Activated naive CD4-positive, alpha-beta T cell treated with anti-CD3 and anti-CD28 coated beads, Interleukin-2, amount 10 ng/mL, durations not matched to agents 7 days and 5 days (primary cell): ENCODE data around the gene PTTG1IP.
"Not testable (repeated sequence)": the region's sequence is repeated elsewhere in the genome, so short reads cannot be mapped to it uniquely, and the experiment has no call there.

Source experiments
- CTCF ChIA-PET: fragments of 350-600 bp; sonication (Branson Sonifier 250); formaldehyde crosslinking; loops from one replicate; lab custom pipeline; 2021; ENCODE audit warnings: antibody characterized with exemption; lab: Charles Lee
- DNase-seq: peaks from one replicate; pipeline ENCODE4 v3.0.0-alpha.2; 2020
- H3K27ac Mint-ChIP-seq: one replicate; pipeline ENCODE4 v1.8.0; 2021; ENCODE audit warnings: mild to moderate bottlenecking, moderate library complexity, mixed read lengths
- H3K27me3 Mint-ChIP-seq: one replicate; pipeline ENCODE4 v1.8.0; 2021; ENCODE audit warnings: mild to moderate bottlenecking, mixed read lengths
- H3K36me3 Mint-ChIP-seq: one replicate; pipeline ENCODE4 v1.8.0; 2021; ENCODE audit warnings: mixed read lengths
- H3K4me1 Mint-ChIP-seq: one replicate; pipeline ENCODE4 v1.8.0; 2021; ENCODE audit warnings: mixed read lengths
- H3K4me3 Mint-ChIP-seq: one replicate; pipeline ENCODE4 v1.8.0; 2021; ENCODE audit warnings: mild to moderate bottlenecking, moderate library complexity, mixed read lengths
- H3K9me3 Mint-ChIP-seq: one replicate; pipeline ENCODE4 v1.8.0; 2021; ENCODE audit warnings: mixed read lengths

PTTG1IP gene

DNA sequence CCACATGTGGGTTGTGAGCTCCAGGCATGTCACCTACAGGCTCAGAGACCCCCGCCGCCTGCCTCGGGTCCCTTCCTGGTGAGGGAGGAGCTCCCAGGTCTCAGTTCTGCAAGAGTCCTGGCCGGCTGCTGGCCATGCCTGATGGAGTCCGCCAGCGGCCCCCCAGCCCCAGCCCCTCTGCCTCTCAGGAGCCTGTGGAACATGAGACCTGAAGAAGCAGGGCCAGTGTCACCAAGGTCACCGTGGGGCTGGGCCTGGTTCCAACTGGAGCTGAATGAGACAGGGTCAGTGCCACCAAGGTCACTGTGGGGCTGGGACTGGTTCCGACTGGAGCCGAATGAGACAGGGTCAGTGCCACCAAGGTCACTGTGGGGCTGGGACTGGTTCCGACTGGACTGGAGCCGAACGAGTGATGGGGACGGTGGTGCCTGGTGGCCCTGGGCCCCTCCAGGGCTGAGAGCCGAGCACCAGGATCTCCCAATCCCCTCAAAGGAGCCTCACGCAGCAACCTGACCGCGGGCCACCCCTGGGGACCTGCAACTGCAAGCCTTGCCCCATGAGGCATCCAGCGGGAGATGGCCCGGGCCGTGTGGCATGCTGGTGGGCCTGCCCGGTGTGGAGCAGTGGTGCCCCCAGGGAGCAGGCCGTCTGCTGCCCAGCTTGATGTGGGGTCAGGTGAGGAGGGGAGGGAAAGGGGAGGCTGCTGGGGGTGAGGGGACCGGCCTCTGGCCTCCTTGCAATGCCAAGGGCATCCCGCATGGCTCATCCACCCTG, 14.5 kb upstream of the PTTG1IP start:
- Mint-ChIP-seq H3K27me3 (no peaks in the 10 kb centered on the region), H3K36me3 (peaks cover 33% of the 10 kb centered on the region), H3K4me3 (no peak overlapping the region), H3K27ac (no peak overlapping the region), H3K4me1 (peaks cover 8% of the 10 kb centered on the region), H3K9me3 (no peaks in the 10 kb centered on the region)
- no peak for DNase-seq
- CTCF ChIA-PET, result interaction anchor here (1.1 kb wide), 1 partner anchor 24 kb away, joined by 3 read pairs; no protein-coding TSS in a partner anchor

- H3K4me3 Mint-ChIP-seq, result no peak overlapping the region
- H3K27ac Mint-ChIP-seq, result no peak overlapping the region
- H3K36me3 Mint-ChIP-seq, result peaks cover 29% of the 10 kb centered on the region
- CTCF ChIA-PET, result interaction anchor here (1.1 kb wide), 2 partner anchors 12 to 24 kb away, joined by 3 read pairs; no protein-coding TSS in a partner anchor
- no peaks in the 10 kb centered on the region for H3K9me3 Mint-ChIP-seq
- peaks cover 8% of the 10 kb centered on the region for H3K4me1 Mint-ChIP-seq
- DNase-seq, result no peak
- H3K27me3 Mint-ChIP-seq, result no peaks in the 10 kb centered on the region
Observed at GRCh38 chr21:44887126-44887806, 13.8 kb upstream of the PTTG1IP start.

DNA sequence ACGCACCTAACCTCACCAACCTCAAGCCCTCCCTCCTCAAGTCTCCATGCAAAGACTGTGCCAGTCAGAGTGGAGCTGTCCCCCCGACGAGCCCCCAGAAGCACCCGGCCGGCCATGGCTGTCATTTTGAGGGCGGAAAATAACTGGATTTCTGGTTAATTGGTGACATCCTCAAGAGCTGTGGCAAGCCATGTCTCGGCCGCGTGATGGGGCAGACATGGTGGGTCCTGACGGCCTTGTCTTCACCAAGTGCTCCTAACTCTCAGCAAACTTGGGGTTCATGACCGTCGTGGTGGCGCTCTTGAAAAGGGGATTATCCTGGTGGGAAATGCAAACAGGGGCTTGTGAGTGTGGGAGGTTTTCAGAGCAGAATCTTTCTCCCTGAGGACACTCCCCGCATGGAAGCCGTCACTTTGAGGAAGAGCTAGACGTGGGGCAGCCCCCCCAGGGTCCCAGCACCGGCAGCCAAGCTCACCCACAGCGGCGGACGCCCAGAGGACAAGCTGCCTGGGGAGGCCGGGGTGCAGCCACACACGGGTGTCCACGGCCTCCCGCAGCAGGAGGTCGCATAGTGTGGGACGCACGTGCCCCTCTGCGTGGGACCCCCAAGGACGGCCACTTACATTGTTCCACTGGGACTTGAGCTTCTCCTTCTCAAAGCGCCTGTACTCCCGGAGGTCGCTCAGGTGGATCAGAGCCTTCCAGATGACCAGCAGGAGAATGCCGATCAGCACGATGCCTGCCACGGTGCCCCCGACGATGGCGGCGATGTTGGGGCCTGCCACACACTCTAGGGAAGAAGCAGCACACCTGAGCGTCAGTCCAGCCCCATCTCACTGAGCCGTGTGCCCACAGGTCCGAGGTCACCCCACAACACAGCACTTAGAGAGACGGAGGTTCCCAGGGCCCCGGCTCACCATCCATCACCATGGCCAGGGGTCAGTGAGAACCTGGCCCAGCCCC, 12.9 kb upstream of the PTTG1IP start:
- peaks cover 17% of the 10 kb centered on the region for H3K4me1 Mint-ChIP-seq
- peaks cover 26% of the 10 kb centered on the region for H3K36me3 Mint-ChIP-seq
- CTCF ChIA-PET, result interaction anchor here (1.1 kb wide), 1 partner anchor 11 kb away, joined by 3 read pairs; no protein-coding TSS in a partner anchor
- H3K4me3 Mint-ChIP-seq, result no peak overlapping the region
- no peaks in the 10 kb centered on the region for H3K9me3 Mint-ChIP-seq
- DNase-seq, result no peak
- H3K27ac Mint-ChIP-seq, result no peak overlapping the region
- H3K27me3 Mint-ChIP-seq, result no peaks in the 10 kb centered on the region

- no peaks in the 10 kb centered on the region for H3K9me3 Mint-ChIP-seq
- DNase-seq, result no peak
- CTCF ChIA-PET, result no interaction called here
- no peak overlapping the region for H3K27ac Mint-ChIP-seq
- H3K36me3 Mint-ChIP-seq, result peaks cover 23% of the 10 kb centered on the region
- peaks cover 24% of the 10 kb centered on the region for H3K4me1 Mint-ChIP-seq
- H3K27me3 Mint-ChIP-seq, result no peaks in the 10 kb centered on the region
- no peak overlapping the region for H3K4me3 Mint-ChIP-seq
Observed at GRCh38 chr21:44885615-44886014, 12.1 kb upstream of the PTTG1IP start.

GRCh38 chr21:44884097-44884496, 10.6 kb upstream of the PTTG1IP start:
- peak overlapping the region; percentile 62 for H3K27ac Mint-ChIP-seq
- no peak for DNase-seq
- CTCF ChIA-PET, result interaction anchor here (1.2 kb wide), 2 partner anchors 9 to 83 kb away, joined by 3 to 5 read pairs; partner anchors contain the start of gene UBE2G2
- peaks cover 34% of the 10 kb centered on the region for H3K4me1 Mint-ChIP-seq
- peaks cover 18% of the 10 kb centered on the region for H3K36me3 Mint-ChIP-seq
- H3K9me3 Mint-ChIP-seq, result no peaks in the 10 kb centered on the region
- no peaks in the 10 kb centered on the region for H3K27me3 Mint-ChIP-seq
- H3K4me3 Mint-ChIP-seq, result no peak overlapping the region

GRCh38 chr21:44883250-44883649, 9.8 kb upstream of the PTTG1IP start:
- CTCF ChIA-PET, result interaction anchor here (1.2 kb wide), 2 partner anchors 8 to 82 kb away, joined by 3 to 5 read pairs; partner anchors contain the start of gene UBE2G2
- H3K4me1 Mint-ChIP-seq, result peaks cover 34% of the 10 kb centered on the region
- H3K9me3 Mint-ChIP-seq, result no peaks in the 10 kb centered on the region
- no peak overlapping the region for H3K4me3 Mint-ChIP-seq
- peak overlapping the region; percentile 71 for H3K27ac Mint-ChIP-seq
- H3K36me3 Mint-ChIP-seq, result peaks cover 15% of the 10 kb centered on the region
- H3K27me3 Mint-ChIP-seq, result no peaks in the 10 kb centered on the region
- DNase-seq, result no peak

GRCh38 chr21:44881198-44881872, 7.8 kb upstream of the PTTG1IP start:
- peaks cover 38% of the 10 kb centered on the region for H3K4me1 Mint-ChIP-seq
- peaks cover 5% of the 10 kb centered on the region for H3K36me3 Mint-ChIP-seq
- CTCF ChIA-PET, result interaction anchor here (1.3 to 1.6 kb wide), 3 partner anchors 13 to 80 kb away, joined by 5 to 11 read pairs (median 6); partner anchors contain the start of gene UBE2G2
- no peak for DNase-seq
- no peaks in the 10 kb centered on the region for H3K27me3 Mint-ChIP-seq
- no peak overlapping the region for H3K4me3 Mint-ChIP-seq
- H3K9me3 Mint-ChIP-seq, result no peaks in the 10 kb centered on the region
- peak overlapping the region; percentile 85 for H3K27ac Mint-ChIP-seq

DNA sequence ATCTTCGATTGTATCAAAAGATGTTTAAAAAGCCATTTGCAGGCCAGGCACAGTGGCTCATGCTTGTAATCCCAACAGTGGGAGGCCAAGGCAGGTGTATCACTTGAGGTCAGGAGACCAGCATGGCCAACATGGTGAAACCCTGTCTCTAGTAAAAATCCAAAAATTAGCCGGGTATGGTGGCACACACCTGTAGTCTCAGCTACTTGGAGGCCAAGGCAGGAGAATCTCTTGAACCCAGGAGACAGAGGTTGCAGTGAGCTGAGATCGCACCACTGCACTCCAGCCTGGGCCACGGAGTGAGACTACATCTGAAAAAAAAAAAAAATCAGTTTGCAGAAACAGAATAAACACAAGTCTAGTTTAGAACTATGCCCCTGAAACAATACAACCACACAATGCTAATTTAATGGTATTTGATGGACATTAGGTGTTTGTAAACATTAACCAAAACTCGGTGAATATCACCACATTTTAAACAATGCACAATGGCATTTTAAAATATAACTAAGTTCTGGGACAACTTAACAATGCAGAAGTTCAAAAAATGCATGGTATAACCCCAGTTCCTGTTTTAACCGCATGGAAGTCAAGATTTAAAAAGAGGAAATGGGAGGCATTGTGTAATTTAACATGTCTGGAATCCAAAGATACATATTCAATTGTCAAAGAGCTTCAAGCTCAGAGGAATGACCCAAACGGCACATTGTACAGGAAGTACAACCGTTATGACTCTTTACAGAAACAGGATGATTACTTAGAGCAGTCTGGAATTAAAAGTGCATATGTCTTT, 7.1 kb upstream of the PTTG1IP start:
- H3K36me3 Mint-ChIP-seq, result no peaks in the 10 kb centered on the region
- H3K9me3 Mint-ChIP-seq, result no peaks in the 10 kb centered on the region
- CTCF ChIA-PET, result interaction anchor here (1.3 to 1.6 kb wide), 4 partner anchors 14 to 80 kb away, joined by 3 to 11 read pairs (median 6); partner anchors contain the start of gene UBE2G2
- H3K4me3 Mint-ChIP-seq, result no peak overlapping the region
- no peaks in the 10 kb centered on the region for H3K27me3 Mint-ChIP-seq
- peaks cover 44% of the 10 kb centered on the region for H3K4me1 Mint-ChIP-seq
- H3K27ac Mint-ChIP-seq, result peak overlapping the region; percentile 85
- DNase-seq, result no peak

DNA sequence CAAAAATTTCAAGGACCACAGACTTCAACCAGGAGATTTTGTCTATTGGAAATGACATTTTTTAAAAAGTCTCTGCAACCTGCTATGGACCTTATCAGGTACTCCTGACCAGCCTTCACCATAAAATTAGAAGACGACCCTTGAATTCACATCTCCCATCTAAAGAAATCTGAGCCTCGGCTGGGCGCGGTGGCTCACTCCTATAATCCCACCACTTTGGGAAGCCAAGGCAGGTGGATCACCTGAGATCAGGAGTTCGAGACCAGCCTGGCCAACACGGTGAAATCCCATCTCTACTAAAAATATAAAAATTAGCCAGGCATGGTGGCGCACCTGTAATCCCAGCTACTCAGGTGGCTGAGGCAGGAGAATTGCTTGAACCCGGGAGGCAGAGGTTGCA, 5.7 kb upstream of the PTTG1IP start:
- H3K4me1 Mint-ChIP-seq, result peaks cover 57% of the 10 kb centered on the region
- H3K36me3 Mint-ChIP-seq, H3K27ac Mint-ChIP-seq, H3K27me3 Mint-ChIP-seq, H3K4me3 Mint-ChIP-seq, DNase-seq, H3K9me3 Mint-ChIP-seq: not testable (repeated sequence)
- CTCF ChIA-PET, result interaction anchor here (1.1 to 2.0 kb wide), 3 partner anchors 48 to 79 kb away, joined by 3 to 7 read pairs (median 3); no protein-coding TSS in a partner anchor

- no peak for DNase-seq
- Mint-ChIP-seq H3K4me1 (peaks cover 57% of the 10 kb centered on the region), H3K9me3 (no peaks in the 10 kb centered on the region), H3K4me3 (no peak overlapping the region), H3K27me3 (no peaks in the 10 kb centered on the region), H3K36me3 (no peaks in the 10 kb centered on the region), H3K27ac (no peak overlapping the region)
- CTCF ChIA-PET, result interaction anchor here (1.1 to 7.3 kb wide), 3 partner anchors 76 to 78 kb away, joined by 3 to 93 read pairs (median 7); partner anchors contain the start of gene UBE2G2
Observed at GRCh38 chr21:44878053-44878982, 4.8 kb upstream of the PTTG1IP start.

GRCh38 chr21:44876849-44877575, 3.5 kb upstream of the PTTG1IP start:
- H3K36me3 Mint-ChIP-seq, result peaks cover 4% of the 10 kb centered on the region
- no peak for DNase-seq
- no peak overlapping the region for H3K27ac Mint-ChIP-seq
- no peak overlapping the region for H3K4me3 Mint-ChIP-seq
- peaks cover 53% of the 10 kb centered on the region for H3K4me1 Mint-ChIP-seq
- H3K9me3 Mint-ChIP-seq, result no peaks in the 10 kb centered on the region
- H3K27me3 Mint-ChIP-seq, result no peaks in the 10 kb centered on the region
- CTCF ChIA-PET, result interaction anchor here (7.3 kb wide), 1 partner anchor 77 kb away, joined by 93 read pairs; the partner anchor contains the start of gene UBE2G2
